Gastrocnemius medialis (tissue), 4 donors: ENCODE data around the gene CDADC1. TPM values are rescaled to one million over a fixed set of nuclear protein-coding genes. Genes with fewer than 3 reads are reported as not detected.

Experiments
- ATAC-seq, 2 donors: fragments of 150-250 bp; one replicate each; pipeline ENCODE4 v1.9.1; 2016
- DNase-seq, 2 donors: peaks; one replicate each; pipeline ENCODE4 v3.0.0-alpha.2; 2019
- H3K27ac ChIP-seq, 4 donors: fragments of 200-600 bp; sonication (generic); 1 replicate in 1 of 4; 2 replicates in 3 of 4; pipeline ENCODE4 v1.5.1; 2016 to 2018; ENCODE audit warnings: mild to moderate bottlenecking in 2 of 4, moderate library complexity in 1 of 4
- H3K27me3 ChIP-seq, 3 donors: fragments of 200-600 bp; sonication (generic) in 2 of 3; 1 replicate in 1 of 3; 2 replicates in 2 of 3; pipeline versions ENCODE4 v1.5.1 to v1.6.0; 2016 to 2019; ENCODE audit warnings: mild to moderate bottlenecking in 1 of 3, moderate library complexity in 1 of 3
- H3K36me3 ChIP-seq, 2 donors: fragments of 200-600 bp; sonication (generic) in 1 of 2; one replicate each; pipeline ENCODE4 v1.5.1; 2017 to 2018
- H3K4me1 ChIP-seq, 2 donors: fragments of 200-600 bp; sonication (generic) in 1 of 2; one replicate each; pipeline ENCODE4 v1.5.1; 2016 to 2017; ENCODE audit warnings: mild to moderate bottlenecking in 2 of 2
- H3K4me3 ChIP-seq, 4 donors: fragments of 200-600 bp; sonication (generic) in 3 of 4; 1 replicate in 1 of 4; 2 replicates in 3 of 4; pipeline ENCODE4 v1.5.1; 2016 to 2019; ENCODE audit warnings: mild to moderate bottlenecking in 2 of 4
- H3K9me3 ChIP-seq, 3 donors: fragments of 200-600 bp; sonication (generic) in 2 of 3; 1 replicate in 1 of 3; 2 replicates in 2 of 3; pipeline ENCODE4 v1.5.1; 2016 to 2019
- POLR2A ChIP-seq, 2 donors: fragments of 450-650 bp; IDR thresholded peaks; one replicate each; pipeline ENCODE4 v1.6.1; 2017; ENCODE audit warnings: antibody characterized with exemption in 2 of 2, mild to moderate bottlenecking in 2 of 2, moderate library complexity in 2 of 2
- in situ Hi-C, 4 donors: fragments of 200-750 bp; cut with MboI; loops; one replicate each; pipeline versions ENCODE4 v1.15.0 to v1.8.0; 2017; ENCODE audit warnings: low sequenced_read_pairs in 4 of 4
- intact Hi-C: fragments of 100-400 bp; cut with DNase I; formaldehyde crosslinking; loops from one replicate; pipeline ENCODE4 v1.15.1; 2023; ENCODE audit warnings: low total_unique reads
- total RNA-seq, 4 donors: library from RNA; depleted of rRNA; stranded (reverse); fragments of >200 nt; gene quantifications; one replicate each; pipeline versions ENCODE4 v1.1.0 to v1.2.3, GENCODE V29; 2016
- TF ChIP-seq, protein P1 (sequence below), 5 experiments: fragments of 450-650 bp in 3 of 5; fragments of 200-600 bp in 2 of 5; sonication (generic) in 2 of 5; IDR thresholded peaks in 4 of 5; conservative IDR thresholded peaks in 1 of 5; 1 replicate in 4 of 5; 2 replicates in 1 of 5; pipeline ENCODE4 v1.5.1; 2016 to 2019; ENCODE audit warnings: antibody characterized with exemption in 5 of 5, mild to moderate bottlenecking in 3 of 5, moderate library complexity in 3 of 5

The CDADC1 gene
- total RNA-seq, 4 donors from 2014 or later: 1.00 to 8.6 (median 3.9) TPM

DNA sequence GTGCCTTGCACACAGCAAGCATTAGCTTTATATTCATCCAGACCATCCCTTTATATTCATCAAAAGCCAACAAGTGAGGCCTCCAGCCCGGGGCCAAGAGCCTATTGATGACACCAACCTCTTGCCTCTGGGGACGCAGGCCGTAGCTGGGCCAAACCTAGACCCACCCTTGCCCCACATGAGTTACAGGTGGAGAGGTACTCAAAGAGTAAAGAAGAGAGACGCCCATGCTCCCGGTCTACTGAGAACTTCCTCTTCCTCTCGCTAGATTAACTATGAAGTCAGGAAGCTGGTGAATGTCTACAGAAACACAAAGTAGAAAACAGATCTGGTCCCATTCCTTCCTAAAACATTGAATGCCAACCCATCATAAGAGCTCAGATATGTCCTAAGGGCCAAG is 31.4 kb upstream of the CDADC1 start:
- no peak overlapping the region for H3K27ac ChIP-seq
- H3K9me3 ChIP-seq: no peaks in the 10 kb centered on the region
- H3K4me3 ChIP-seq: no peak overlapping the region
- peaks cover 28 to 31% (median 30%) of the 10 kb centered on the region in 3 donors for H3K27me3 ChIP-seq
- TF ChIP-seq, protein P1, sequence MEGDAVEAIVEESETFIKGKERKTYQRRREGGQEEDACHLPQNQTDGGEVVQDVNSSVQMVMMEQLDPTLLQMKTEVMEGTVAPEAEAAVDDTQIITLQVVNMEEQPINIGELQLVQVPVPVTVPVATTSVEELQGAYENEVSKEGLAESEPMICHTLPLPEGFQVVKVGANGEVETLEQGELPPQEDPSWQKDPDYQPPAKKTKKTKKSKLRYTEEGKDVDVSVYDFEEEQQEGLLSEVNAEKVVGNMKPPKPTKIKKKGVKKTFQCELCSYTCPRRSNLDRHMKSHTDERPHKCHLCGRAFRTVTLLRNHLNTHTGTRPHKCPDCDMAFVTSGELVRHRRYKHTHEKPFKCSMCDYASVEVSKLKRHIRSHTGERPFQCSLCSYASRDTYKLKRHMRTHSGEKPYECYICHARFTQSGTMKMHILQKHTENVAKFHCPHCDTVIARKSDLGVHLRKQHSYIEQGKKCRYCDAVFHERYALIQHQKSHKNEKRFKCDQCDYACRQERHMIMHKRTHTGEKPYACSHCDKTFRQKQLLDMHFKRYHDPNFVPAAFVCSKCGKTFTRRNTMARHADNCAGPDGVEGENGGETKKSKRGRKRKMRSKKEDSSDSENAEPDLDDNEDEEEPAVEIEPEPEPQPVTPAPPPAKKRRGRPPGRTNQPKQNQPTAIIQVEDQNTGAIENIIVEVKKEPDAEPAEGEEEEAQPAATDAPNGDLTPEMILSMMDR (IDR thresholded peaks at IDR 0.05 in 4 of 5, conservative IDR thresholded peaks at IDR 0.05 in 1 of 5): no peak
- TF ChIP-seq POLR2A (IDR thresholded peaks at IDR 0.05): no peak
- no peaks in the 10 kb centered on the region for H3K4me1 ChIP-seq
- H3K36me3 ChIP-seq: no peaks in the 10 kb centered on the region
- DNase-seq (no peak), ATAC-seq (no peak)
- intact Hi-C loops (no loop called here), in situ Hi-C loops (no loop called here)

DNA sequence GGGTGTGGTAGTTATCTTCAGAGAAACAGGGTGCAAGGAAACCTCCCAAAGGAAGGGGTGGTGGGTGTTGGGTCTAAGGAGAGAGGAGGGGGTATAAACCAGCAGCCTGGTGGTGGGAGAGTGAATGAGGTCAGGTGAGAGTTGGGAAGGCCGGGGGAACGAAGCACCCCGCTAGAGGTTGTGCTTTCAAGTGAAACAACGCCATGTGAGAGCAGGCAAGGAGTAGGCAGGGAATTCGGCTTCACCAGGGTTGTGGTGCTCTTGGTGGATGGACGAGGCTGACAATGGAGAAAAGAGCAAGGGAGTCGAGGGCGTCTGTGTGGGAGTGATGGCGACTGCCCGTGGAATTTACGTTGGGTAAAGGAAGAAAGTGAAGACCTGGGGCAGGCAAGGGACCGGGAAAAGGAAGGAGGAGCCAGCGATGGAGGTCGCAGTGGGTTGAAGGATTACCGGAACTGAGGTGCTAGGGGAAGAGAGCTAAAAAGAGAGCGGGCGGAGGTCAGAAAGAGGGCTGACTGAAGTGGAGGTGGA is 29.7 kb upstream of the CDADC1 start:
- Histone ChIP-seq H3K4me1 (no peaks in the 10 kb centered on the region), H3K27me3 (peaks cover 36 to 46% (median 44%) of the 10 kb centered on the region in 3 donors), H3K9me3 (no peaks in the 10 kb centered on the region), H3K27ac (no peak overlapping the region), H3K4me3 (no peak overlapping the region), H3K36me3 (no peaks in the 10 kb centered on the region)
- no peak for ATAC-seq
- TF ChIP-seq, protein P1 (IDR thresholded peaks at IDR 0.05 in 4 of 5, conservative IDR thresholded peaks at IDR 0.05 in 1 of 5): no peak
- no peak for TF ChIP-seq POLR2A (IDR thresholded peaks at IDR 0.05)
- DNase-seq: no peak
- intact Hi-C loops: no loop called here
- in situ Hi-C loops: no loop called here

GRCh38 chr13:49218493-49219051 is 29.2 kb upstream of the CDADC1 start:
- intact Hi-C loops: no loop called here
- no peak for TF ChIP-seq POLR2A (IDR thresholded peaks at IDR 0.05)
- TF ChIP-seq, protein P1 (IDR thresholded peaks at IDR 0.05 in 4 of 5, conservative IDR thresholded peaks at IDR 0.05 in 1 of 5): no peak
- Histone ChIP-seq H3K4me1 (no peaks in the 10 kb centered on the region), H3K4me3 (no peak overlapping the region), H3K36me3 (no peaks in the 10 kb centered on the region), H3K27me3 (peaks cover 36 to 47% (median 46%) of the 10 kb centered on the region in 3 donors), H3K27ac (no peak overlapping the region), H3K9me3 (no peaks in the 10 kb centered on the region)
- no peak for ATAC-seq
- in situ Hi-C loops: no loop called here
- DNase-seq: no peak

DNA sequence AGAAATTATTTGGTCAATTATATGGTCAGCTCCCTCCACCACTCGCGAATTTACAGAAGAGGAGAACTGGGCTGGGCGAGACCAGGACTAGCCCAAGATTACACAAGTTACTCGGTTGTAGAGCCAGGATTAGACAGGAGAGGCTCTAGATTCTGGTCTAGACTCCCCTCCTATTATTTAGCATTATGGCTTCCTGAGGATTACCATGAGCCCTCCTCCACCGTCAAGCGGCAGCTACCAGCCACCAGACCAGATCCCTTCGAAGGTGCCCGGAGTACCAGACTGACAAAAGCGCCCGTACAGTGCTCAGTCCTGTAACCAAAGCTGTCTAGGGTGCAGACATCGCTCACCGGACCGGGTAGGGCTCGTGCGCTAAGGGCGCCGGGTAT is 28.1 kb upstream of the CDADC1 start:
- no peak for TF ChIP-seq POLR2A (IDR thresholded peaks at IDR 0.05)
- TF ChIP-seq, protein P1 (IDR thresholded peaks at IDR 0.05 in 4 of 5, conservative IDR thresholded peaks at IDR 0.05 in 1 of 5): no peak
- in situ Hi-C loops (no loop called here), intact Hi-C loops (no loop called here)
- Histone ChIP-seq H3K9me3 (no peaks in the 10 kb centered on the region), H3K27me3 (peaks cover 36 to 47% (median 46%) of the 10 kb centered on the region in 3 donors), H3K4me1 (no peaks in the 10 kb centered on the region), H3K4me3 (peak overlapping the region; percentile 9 to 43 (median 34)), H3K27ac (no peak overlapping the region), H3K36me3 (no peaks in the 10 kb centered on the region)
- ATAC-seq (no peak), DNase-seq (no peak)
